PC-3 (cell line): ENCODE data around the gene METTL24. TPM values are rescaled to one million over a fixed set of nuclear protein-coding genes. Genes with fewer than 3 reads are reported as not detected.

Experiments
- ATAC-seq: fragments of 200-7000 bp; cut with Tn5 transposase; 2 replicates; pipeline ENCODE4 v1.9.1; 2020; ENCODE audit warnings: mild to moderate bottlenecking, moderate library complexity
- BruUV-seq: library from RNA; stranded (reverse); fragments of 400-500 nt; replicated peaks from 2 replicates; lab custom pipeline; 2021; lab: Mats Ljungman, UMichigan
- CTCF ChIA-PET: fragments of 300-600 bp; sonication (Branson Sonifier 250); formaldehyde crosslinking; loops from one replicate; lab custom pipeline; 2022; ENCODE audit warnings: antibody characterized with exemption; lab: Charles Lee
- POLR2A ChIA-PET: fragments of 300-600 bp; sonication (Branson Sonifier 250); formaldehyde crosslinking; loops from one replicate; lab custom pipeline; 2022; ENCODE audit warnings: antibody characterized with exemption; ENCODE audit not compliant: unreplicated experiment; lab: Charles Lee
- DNase-seq: peaks from one replicate; pipeline ENCODE4 v3.0.0-alpha.2; 2015
- H2AFZ ChIP-seq: fragments of 300-600 bp; sonication (generic); 2 replicates; pipeline ENCODE4 v1.6.0; 2016; ENCODE audit warnings: antibody characterized with exemption, low read length
- H3F3A ChIP-seq: fragments of 300-600 bp; sonication (generic); one replicate; pipeline ENCODE4 v1.6.0; 2017; ENCODE audit warnings: antibody characterized with exemption, low read length, control low read depth, mild to moderate bottlenecking; ENCODE audit not compliant: unreplicated experiment
- H3K27ac ChIP-seq: fragments of 300-600 bp; sonication (generic); 2 replicates; pipeline ENCODE4 v1.5.1; 2016; ENCODE audit warnings: mild to moderate bottlenecking, low read length
- H3K27me3 ChIP-seq: fragments of 300-600 bp; sonication (generic); 2 replicates; pipeline ENCODE4 v1.6.1; 2016; ENCODE audit warnings: low read length, mixed read lengths
- H3K36me3 ChIP-seq: fragments of 300-600 bp; sonication (generic); 2 replicates; pipeline ENCODE4 v1.6.1; 2016; ENCODE audit warnings: low read depth, mixed run types, low read length, mixed read lengths
- H3K4me1 ChIP-seq: fragments of 300-600 bp; sonication (generic); 2 replicates; pipeline ENCODE4 v1.5.1; 2016; ENCODE audit warnings: low read length; ENCODE audit not compliant: insufficient read depth
- H3K4me2 ChIP-seq: fragments of 300-600 bp; sonication (generic); 2 replicates; pipeline ENCODE4 v1.6.0; 2016; ENCODE audit warnings: low read length
- H3K4me3 ChIP-seq: fragments of 300-600 bp; sonication (generic); 2 replicates; pipeline ENCODE4 v1.5.1; 2016; ENCODE audit warnings: mild to moderate bottlenecking, low read length, mixed read lengths
- H3K79me2 ChIP-seq: fragments of 300-600 bp; sonication (generic); 2 replicates; pipeline ENCODE4 v1.6.1; 2017; ENCODE audit warnings: low read length, mixed read lengths
- H3K9ac ChIP-seq: fragments of 300-600 bp; sonication (generic); 2 replicates; pipeline ENCODE4 v1.6.0; 2016; ENCODE audit warnings: mild to moderate bottlenecking, low read length
- H3K9me2 ChIP-seq: fragments of 300-600 bp; sonication (generic); replicated peaks from 2 replicates; pipeline ENCODE4 v1.6.1; 2016; ENCODE audit warnings: mixed run types, low read length, mixed read lengths
- H3K9me3 ChIP-seq: fragments of 300-600 bp; sonication (generic); 2 replicates; pipeline ENCODE4 v1.6.1; 2016; ENCODE audit warnings: low read length, mixed read lengths
- H4K20me1 ChIP-seq: fragments of 300-600 bp; sonication (generic); 2 replicates; pipeline ENCODE4 v1.6.1; 2016; ENCODE audit warnings: low read length, mixed read lengths
- CTCF ChIP-seq: fragments of 300-600 bp; sonication (generic); conservative IDR thresholded peaks from 2 replicates; pipeline ENCODE4 v1.5.1; 2017; ENCODE audit warnings: antibody characterized with exemption, low read depth, mild to moderate bottlenecking, low read length
- EZH2 ChIP-seq: fragments of 300-600 bp; sonication (generic); IDR thresholded peaks from one replicate; pipeline ENCODE4 v1.6.1; 2017; ENCODE audit warnings: antibody characterized with exemption, mild to moderate bottlenecking, low read length; ENCODE audit not compliant: unreplicated experiment
- EZH2phosphoT487 ChIP-seq: fragments of 300-600 bp; sonication (generic); IDR thresholded peaks from 2 replicates; pipeline ENCODE4 v1.6.1; 2018; ENCODE audit warnings: mild to moderate bottlenecking, antibody characterized with exemption, low read length, borderline replicate concordance
- intact Hi-C: fragments of 100-400 bp; cut with micrococcal nuclease; formaldehyde crosslinking; loops from 2 replicates; pipeline ENCODE4 v1.9.0; 2023
- total RNA-seq: library from RNA; depleted of rRNA; stranded (reverse); fragments of >200 nt; gene quantifications from 2 replicates; pipeline ENCODE4 v1.2.3, GENCODE V29; 2014

Gene METTL24
- total RNA-seq, 1 experiment from 2014 or later, result not detected

GRCh38 chr6:110269623-110270022 is 88.5 kb downstream of the METTL24 start:
- Histone ChIP-seq H3K4me1 (no peaks in the 10 kb centered on the region), H3K9me2 (no peaks in the 10 kb centered on the region), H3K4me3 (no peak overlapping the region), H3K9ac (no peak overlapping the region), H3K4me2 (no peak overlapping the region), H3K79me2 (no peaks in the 10 kb centered on the region), H3K27me3 (peaks cover 12% of the 10 kb centered on the region; the same call in 1 of the 2 replicates), H3K9me3 (no peaks in the 10 kb centered on the region), H4K20me1 (no peaks in the 10 kb centered on the region), H3F3A (no peaks in the 10 kb centered on the region), H3K36me3 (no peaks in the 10 kb centered on the region), H2AFZ (no peak overlapping the region), H3K27ac (no peak overlapping the region)
- CTCF ChIA-PET, result no interaction called here
- BruUV-seq, result no TSS peak
- DNase-seq (no peak), ATAC-seq (no peak)
- intact Hi-C loops, result no loop called here
- POLR2A ChIA-PET, result no interaction called here
- no peak for TF ChIP-seq CTCF
- TF ChIP-seq EZH2phosphoT487, result no peak
- no peak for TF ChIP-seq EZH2

GRCh38 chr6:110266996-110267395 is 91.2 kb downstream of the METTL24 start:
- no peak for TF ChIP-seq EZH2
- no peak for TF ChIP-seq EZH2phosphoT487
- no peak for TF ChIP-seq CTCF

GRCh38 chr6:110265273-110265672 is 92.9 kb downstream of the METTL24 start:
- Histone ChIP-seq H2AFZ (no peak overlapping the region), H4K20me1 (no peaks in the 10 kb centered on the region), H3F3A (no peaks in the 10 kb centered on the region), H3K79me2 (no peaks in the 10 kb centered on the region), H3K4me2 (no peak overlapping the region), H3K9me2 (no peaks in the 10 kb centered on the region), H3K4me1 (no peaks in the 10 kb centered on the region), H3K9ac (no peak overlapping the region), H3K4me3 (no peak overlapping the region), H3K27ac (no peak overlapping the region), H3K36me3 (no peaks in the 10 kb centered on the region), H3K9me3 (no peaks in the 10 kb centered on the region), H3K27me3 (peaks cover 6% of the 10 kb centered on the region; the same call in 1 of the 2 replicates)
- DNase-seq (no peak), ATAC-seq (no peak)
- BruUV-seq, result no TSS peak
- no peak for TF ChIP-seq CTCF
- no peak for TF ChIP-seq EZH2
- TF ChIP-seq EZH2phosphoT487, result no peak
- POLR2A ChIA-PET, result no interaction called here
- intact Hi-C loops, result no loop called here
- CTCF ChIA-PET, result no interaction called here

More at GRCh38 chr6:110266996-110267395, 91.2 kb downstream of the METTL24 start:
- BruUV-seq, result no TSS peak
- Histone ChIP-seq H3K9ac (no peak overlapping the region), H3K4me2 (no peak overlapping the region), H2AFZ (no peak overlapping the region), H3K9me2 (no peaks in the 10 kb centered on the region), H4K20me1 (no peaks in the 10 kb centered on the region), H3F3A (no peaks in the 10 kb centered on the region), H3K27me3 (peaks cover 8% of the 10 kb centered on the region; the same call in 1 of the 2 replicates), H3K36me3 (no peaks in the 10 kb centered on the region), H3K4me1 (no peaks in the 10 kb centered on the region), H3K9me3 (no peaks in the 10 kb centered on the region), H3K27ac (no peak overlapping the region), H3K4me3 (no peak overlapping the region), H3K79me2 (no peaks in the 10 kb centered on the region)
- DNase-seq (no peak), ATAC-seq (no peak)
- POLR2A ChIA-PET, result no interaction called here
- CTCF ChIA-PET, result no interaction called here
- intact Hi-C loops, result no loop called here
